H9 (cell line): ENCODE results near the gene EDARADD. TPM values are rescaled to one million over a fixed set of nuclear protein-coding genes. Genes with fewer than 3 reads are reported as not detected.

Experiments
- DNase-seq: peaks from one replicate; pipeline ENCODE4 v3.0.0-alpha.2; 2017
- H2AFZ ChIP-seq: one replicate; pipeline ENCODE4 v1.6.1; 2013; ENCODE audit warnings: mild to moderate bottlenecking, low read length, control low read depth, moderate library complexity
- H2AK5ac ChIP-seq: 2 replicates; pipeline ENCODE4 v1.6.1; 2013; ENCODE audit warnings: low read length, control low read depth, mixed read lengths; ENCODE audit not compliant: insufficient read length
- H2BK120ac ChIP-seq: one replicate; pipeline ENCODE4 v1.6.1; 2013; ENCODE audit warnings: low read depth, mild to moderate bottlenecking, low read length, control low read depth, inconsistent platforms; ENCODE audit not compliant: poor library complexity, severe bottlenecking
- H2BK12ac ChIP-seq: 2 replicates; pipeline ENCODE4 v1.6.1; 2013; ENCODE audit warnings: low read length, control low read depth, mixed read lengths, low read depth; ENCODE audit not compliant: insufficient read length
- H2BK15ac ChIP-seq: 2 replicates; pipeline ENCODE4 v1.6.1; 2013; ENCODE audit warnings: low read depth, low read length, control low read depth
- H2BK20ac ChIP-seq: one replicate; pipeline ENCODE4 v1.6.1; 2013; ENCODE audit warnings: low read depth, mild to moderate bottlenecking, low read length, control low read depth, inconsistent platforms; ENCODE audit not compliant: poor library complexity, severe bottlenecking
- H2BK5ac ChIP-seq: 2 replicates; pipeline ENCODE4 v1.6.1; 2013; ENCODE audit warnings: low read length, control low read depth, mixed read lengths; ENCODE audit not compliant: insufficient read length
- H3K14ac ChIP-seq: 2 replicates; pipeline ENCODE4 v1.6.1; 2013; ENCODE audit warnings: low read length, control low read depth; ENCODE audit not compliant: insufficient read depth
- H3K18ac ChIP-seq: 2 replicates; pipeline ENCODE4 v1.6.1; 2013; ENCODE audit warnings: low read depth, mild to moderate bottlenecking, mixed read lengths, low read length, control low read depth; ENCODE audit not compliant: insufficient read length
- H3K23ac ChIP-seq: 2 replicates; pipeline ENCODE4 v1.6.1; 2013; ENCODE audit warnings: low read length, control low read depth, mixed read lengths, low read depth; ENCODE audit not compliant: insufficient read length
- H3K23me2 ChIP-seq: 2 replicates; pipeline ENCODE4 v1.6.1; 2013; ENCODE audit warnings: low read depth, mild to moderate bottlenecking, mixed read lengths, low read length, control low read depth; ENCODE audit not compliant: insufficient read length, poor library complexity, severe bottlenecking
- H3K27ac ChIP-seq: 2 replicates; pipeline ENCODE4 v1.5.1; 2013; ENCODE audit warnings: low read length, control low read depth, mixed read lengths, low read depth; ENCODE audit not compliant: insufficient read length
- H3K27me3 ChIP-seq: 2 replicates; pipeline ENCODE4 v1.6.1; 2013; ENCODE audit warnings: low read length, control low read depth, inconsistent platforms; ENCODE audit not compliant: insufficient read depth
- H3K4ac ChIP-seq: 2 replicates; pipeline ENCODE4 v1.6.1; 2013; ENCODE audit warnings: low read depth, mild to moderate bottlenecking, control low read depth, inconsistent platforms, low read length, moderate library complexity
- H3K4me1 ChIP-seq: 2 replicates; pipeline ENCODE4 v1.6.1; 2013; ENCODE audit warnings: low read length, control low read depth, inconsistent platforms; ENCODE audit not compliant: insufficient read depth
- H3K4me2 ChIP-seq: 2 replicates; pipeline ENCODE4 v1.6.1; 2013; ENCODE audit warnings: low read length, control low read depth, mixed read lengths; ENCODE audit not compliant: insufficient read length, insufficient read depth
- H3K56ac ChIP-seq: 2 replicates; pipeline ENCODE4 v1.6.1; 2013; ENCODE audit warnings: low read depth, mild to moderate bottlenecking, mixed read lengths, low read length, control low read depth; ENCODE audit not compliant: insufficient read length
- H3K79me1 ChIP-seq: 2 replicates; pipeline ENCODE4 v1.6.1; 2013; ENCODE audit warnings: low read depth, mild to moderate bottlenecking, moderate library complexity, low read length, control low read depth, inconsistent platforms; ENCODE audit not compliant: insufficient read depth, poor library complexity, severe bottlenecking
- H3K79me2 ChIP-seq: 2 replicates; pipeline ENCODE4 v1.6.1; 2013; ENCODE audit warnings: low read length, control low read depth, inconsistent platforms; ENCODE audit not compliant: insufficient read depth
- H3K9ac ChIP-seq: 2 replicates; pipeline ENCODE4 v1.6.1; 2013; ENCODE audit warnings: low read length, control low read depth, mixed read lengths; ENCODE audit not compliant: insufficient read length; ENCODE audit errors: extremely low read depth
- H3K9me3 ChIP-seq: one replicate; pipeline ENCODE4 v1.6.1; 2013; ENCODE audit warnings: low read depth, low read length, inconsistent platforms; ENCODE audit not compliant: control insufficient read depth
- H3T11ph ChIP-seq: one replicate; pipeline ENCODE4 v1.6.1; 2013; ENCODE audit warnings: mild to moderate bottlenecking, low read length, control low read depth, inconsistent platforms
- H4K20me1 ChIP-seq: one replicate; pipeline ENCODE4 v1.6.1; 2013; ENCODE audit not compliant: control insufficient read depth, insufficient read length, insufficient read depth
- H4K5ac ChIP-seq: 2 replicates; pipeline ENCODE4 v1.6.1; 2013; ENCODE audit warnings: low read depth, mild to moderate bottlenecking, mixed read lengths, low read length, control low read depth; ENCODE audit not compliant: insufficient read length
- H4K8ac ChIP-seq: replicated peaks from 2 replicates; pipeline ENCODE4 v1.6.1; 2013; ENCODE audit warnings: low read length, control low read depth, mixed read lengths, low read depth; ENCODE audit not compliant: insufficient read length
- H4K91ac ChIP-seq: 2 replicates; pipeline ENCODE4 v1.6.1; 2013; ENCODE audit warnings: low read depth, mild to moderate bottlenecking, moderate library complexity, mixed read lengths, low read length, control low read depth; ENCODE audit not compliant: insufficient read length
- H3K27ac Mint-ChIP-seq, 3 experiments: 2 replicates in 2 of 3; 3 replicates in 1 of 3; pipeline ENCODE4 v1.8.0; 2020 to 2021; ENCODE audit warnings: mixed read lengths in 3 of 3, mild to moderate bottlenecking in 1 of 3, moderate library complexity in 1 of 3
- H3K27me3 Mint-ChIP-seq: 2 replicates; pipeline ENCODE4 v1.8.0; 2021; ENCODE audit warnings: low read depth, mild to moderate bottlenecking, moderate library complexity, mixed read lengths
- H3K36me3 Mint-ChIP-seq, 3 experiments: 2 replicates in 2 of 3; 3 replicates in 1 of 3; pipeline ENCODE4 v1.8.0; 2020 to 2021; ENCODE audit warnings: low read depth in 3 of 3, mixed read lengths in 3 of 3; ENCODE audit not compliant: insufficient read depth in 1 of 3
- H3K4me1 Mint-ChIP-seq, 2 experiments: 2 replicates each; pipeline ENCODE4 v1.8.0; 2020; ENCODE audit warnings: mixed read lengths in 2 of 2
- H3K4me3 Mint-ChIP-seq, 2 experiments: 2 replicates in 1 of 2; 3 replicates in 1 of 2; pipeline ENCODE4 v1.8.0; 2020 to 2021; ENCODE audit warnings: mild to moderate bottlenecking in 2 of 2, mixed read lengths in 2 of 2, moderate library complexity in 1 of 2
- H3K9me3 Mint-ChIP-seq, 2 experiments: 2 replicates in 1 of 2; 3 replicates in 1 of 2; pipeline ENCODE4 v1.8.0; 2020; ENCODE audit warnings: mild to moderate bottlenecking in 2 of 2, mixed read lengths in 2 of 2, moderate library complexity in 1 of 2
- CTCF ChIP-seq: fragments of 200-600 bp; sonication (generic); conservative IDR thresholded peaks from 3 replicates; pipeline ENCODE4 v1.8.0; 2021; ENCODE audit warnings: antibody characterized with exemption, mild to moderate bottlenecking
- WGBS: extraction: QIAGEN DNeasy Blood & Tissue Kit; methylation state at CpG from one replicate; pipeline ENCODE4 v1.1.7; 2013; ENCODE audit warnings: missing lambda C conversion rate, low lambda C conversion rate, mixed read lengths; ENCODE audit not compliant: insufficient read length; ENCODE audit errors: extremely low coverage; 5-methylcytosine and 5-hydroxymethylcytosine counted together
- total RNA-seq: library from RNA; stranded (reverse); gene quantifications from 2 replicates; pipeline ENCODE4 v1.2.1, GENCODE V29; 2021

Gene EDARADD
- total RNA-seq, 1 experiment from 2014 or later = 3.8 TPM

GRCh38 chr1:236345728-236346127 lies 48.4 kb upstream of the EDARADD start:
- peaks cover 8 to 10% of the 10 kb centered on the region in 2 experiments for H3K4me1 Mint-ChIP-seq
- no peaks in the 10 kb centered on the region for H3K27me3 ChIP-seq
- no peak overlapping the region for H4K8ac ChIP-seq
- no peak overlapping the region for H3K18ac ChIP-seq
- no peak overlapping the region for H2AK5ac ChIP-seq
- H3K23me2 ChIP-seq = no peaks in the 10 kb centered on the region
- H3K27ac ChIP-seq = no peak overlapping the region
- no peak overlapping the region for H3K56ac ChIP-seq
- no peaks in the 10 kb centered on the region for H3K9me3 ChIP-seq
- no peak overlapping the region for H4K91ac ChIP-seq
- DNase-seq = peak; percentile 41
- H3K79me2 ChIP-seq = no peaks in the 10 kb centered on the region
- no peaks in the 10 kb centered on the region; the same call in 1 of the 2 replicates for H3K4me1 ChIP-seq
- H3T11ph ChIP-seq = no peak overlapping the region
- no peak overlapping the region for H3K4me2 ChIP-seq
- H2BK12ac ChIP-seq = no peak overlapping the region
- H2AFZ ChIP-seq = no peak overlapping the region
- no peak overlapping the region for H3K4me3 Mint-ChIP-seq
- no peak overlapping the region for H2BK5ac ChIP-seq
- H3K23ac ChIP-seq = no peak overlapping the region
- no CpG with 5 or more reads among the region's 1 CpG for WGBS
- no peak overlapping the region for H3K9ac ChIP-seq
- no peaks in the 10 kb centered on the region for H3K79me1 ChIP-seq
- H3K14ac ChIP-seq = no peak overlapping the region
- no peak overlapping the region for H2BK15ac ChIP-seq
- H4K5ac ChIP-seq = no peak overlapping the region
- H2BK20ac ChIP-seq = no peak overlapping the region
- no peak overlapping the region for H3K4ac ChIP-seq
- no peaks in the 10 kb centered on the region for H3K36me3 Mint-ChIP-seq
- H3K27me3 Mint-ChIP-seq = no peaks in the 10 kb centered on the region
- H2BK120ac ChIP-seq = no peak overlapping the region
- TF ChIP-seq CTCF = peak; percentile 56
- no peak overlapping the region for H3K27ac Mint-ChIP-seq
- H3K9me3 Mint-ChIP-seq = no peaks in the 10 kb centered on the region
- no peaks in the 10 kb centered on the region for H4K20me1 ChIP-seq
